Upper lobe of left lung (tissue), 4 donors: ENCODE results near the gene ANGPTL3.

Experiments used
- EP300 ChIP-seq, 4 donors: sonication (generic); formaldehyde crosslinking; IDR thresholded peaks; one replicate each; pipeline ENCODE4 v1.5.1; 2017; ENCODE audit warnings: antibody characterized with exemption in 4 of 4, control low read depth in 2 of 4
- POLR2A ChIP-seq, 4 donors: fragments of 450-650 bp; IDR thresholded peaks; one replicate each; pipeline ENCODE4 v1.5.1; 2016 to 2017; ENCODE audit warnings: antibody characterized with exemption in 4 of 4, mild to moderate bottlenecking in 2 of 4
- POLR2AphosphoS5 ChIP-seq, 2 donors: sonication (generic); formaldehyde crosslinking; IDR thresholded peaks; one replicate each; pipeline ENCODE4 v1.5.1; 2017; ENCODE audit warnings: antibody characterized with exemption in 2 of 2
- TF ChIP-seq, protein P1 (sequence below), 6 experiments: fragments of 450-650 bp in 4 of 6; fragments of 200-600 bp in 2 of 6; sonication (generic) in 2 of 6; IDR thresholded peaks; one replicate each; pipeline ENCODE4 v1.5.1; 2016 to 2019; ENCODE audit warnings: antibody characterized with exemption in 6 of 6

DNA sequence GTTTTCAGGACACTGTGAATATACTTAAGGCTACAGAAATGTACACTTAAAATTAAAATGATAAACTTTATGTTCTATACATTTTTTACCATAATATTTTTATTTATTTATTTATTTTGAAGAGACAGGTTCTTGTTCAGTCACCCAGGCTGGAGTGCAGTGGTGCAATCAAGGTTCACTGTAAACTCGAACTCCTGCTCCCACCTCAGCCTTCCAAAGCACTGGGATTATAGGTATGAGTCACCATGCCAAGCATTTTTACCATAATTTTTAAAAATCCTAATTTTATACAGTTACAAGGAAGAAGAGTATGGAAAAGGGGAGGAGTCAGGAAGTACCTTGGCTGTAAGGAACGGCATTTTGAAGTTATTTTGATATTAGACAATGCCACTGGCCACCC, 23.6 kb upstream of the ANGPTL3 start:
- TF ChIP-seq, protein P1, sequence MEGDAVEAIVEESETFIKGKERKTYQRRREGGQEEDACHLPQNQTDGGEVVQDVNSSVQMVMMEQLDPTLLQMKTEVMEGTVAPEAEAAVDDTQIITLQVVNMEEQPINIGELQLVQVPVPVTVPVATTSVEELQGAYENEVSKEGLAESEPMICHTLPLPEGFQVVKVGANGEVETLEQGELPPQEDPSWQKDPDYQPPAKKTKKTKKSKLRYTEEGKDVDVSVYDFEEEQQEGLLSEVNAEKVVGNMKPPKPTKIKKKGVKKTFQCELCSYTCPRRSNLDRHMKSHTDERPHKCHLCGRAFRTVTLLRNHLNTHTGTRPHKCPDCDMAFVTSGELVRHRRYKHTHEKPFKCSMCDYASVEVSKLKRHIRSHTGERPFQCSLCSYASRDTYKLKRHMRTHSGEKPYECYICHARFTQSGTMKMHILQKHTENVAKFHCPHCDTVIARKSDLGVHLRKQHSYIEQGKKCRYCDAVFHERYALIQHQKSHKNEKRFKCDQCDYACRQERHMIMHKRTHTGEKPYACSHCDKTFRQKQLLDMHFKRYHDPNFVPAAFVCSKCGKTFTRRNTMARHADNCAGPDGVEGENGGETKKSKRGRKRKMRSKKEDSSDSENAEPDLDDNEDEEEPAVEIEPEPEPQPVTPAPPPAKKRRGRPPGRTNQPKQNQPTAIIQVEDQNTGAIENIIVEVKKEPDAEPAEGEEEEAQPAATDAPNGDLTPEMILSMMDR (IDR thresholded peaks at IDR 0.05), result no peak
- TF ChIP-seq POLR2AphosphoS5 (IDR thresholded peaks at IDR 0.05) (no peak), EP300 (IDR thresholded peaks at IDR 0.05) (no peak), POLR2A (IDR thresholded peaks at IDR 0.05) (no peak)
